ENCODE results near the gene ANGPTL2.

ANGPTL2 gene

GRCh38 chr9:127167560-127168326 lies 45.3 kb upstream of the ANGPTL2 start:
- no peak overlapping the region for H3K4me3 ChIP-seq (ENCODE audit: low read depth, low read length)
- in situ Hi-C loops (cut with HindIII; ENCODE audit: low sequenced_read_pairs) = no loop called here
- no peak for TF ChIP-seq CTCF (IDR thresholded peaks at IDR 0.05; ENCODE audit: low read depth, low read length)
- DNase-seq (ENCODE audit: low read depth, low spot score) = no peak

GRCh38 chr9:127166651-127167524 lies 44.5 kb upstream of the ANGPTL2 start:
- TF ChIP-seq CTCF (IDR thresholded peaks at IDR 0.05; ENCODE audit: low read depth, low read length) = no peak
- in situ Hi-C loops (cut with HindIII; ENCODE audit: low sequenced_read_pairs) = no loop called here
- no peak for DNase-seq (ENCODE audit: low read depth, low spot score)
- H3K4me3 ChIP-seq (ENCODE audit: low read depth, low read length) = no peak overlapping the region

GRCh38 chr9:127166111-127166510 lies 43.7 kb upstream of the ANGPTL2 start:
- TF ChIP-seq CTCF (IDR thresholded peaks at IDR 0.05; ENCODE audit: low read depth, low read length) = no peak
- no peak overlapping the region for H3K4me3 ChIP-seq (ENCODE audit: low read depth, low read length)
- in situ Hi-C loops (cut with HindIII; ENCODE audit: low sequenced_read_pairs) = no loop called here
- no peak for DNase-seq (ENCODE audit: low read depth, low spot score)

GRCh38 chr9:127165116-127165515 lies 42.7 kb upstream of the ANGPTL2 start:
- no peak for TF ChIP-seq CTCF (IDR thresholded peaks at IDR 0.05; ENCODE audit: low read depth, low read length)
- DNase-seq (ENCODE audit: low read depth, low spot score) = no peak
- no peak overlapping the region for H3K4me3 ChIP-seq (ENCODE audit: low read depth, low read length)
- in situ Hi-C loops (cut with HindIII; ENCODE audit: low sequenced_read_pairs) = no loop called here

- peak; percentile 78 for DNase-seq (ENCODE audit: low read depth, low spot score)
- no peak overlapping the region for H3K4me3 ChIP-seq (ENCODE audit: low read depth, low read length)
Measured at GRCh38 chr9:127163409-127163808, 41.0 kb upstream of the ANGPTL2 start.

More at GRCh38 chr9:127163409-127163808, 41.0 kb upstream of the ANGPTL2 start:
- no peak for TF ChIP-seq CTCF (IDR thresholded peaks at IDR 0.05; ENCODE audit: low read depth, low read length)
- in situ Hi-C loops (cut with HindIII; ENCODE audit: low sequenced_read_pairs) = no loop called here
